HEK293 (cell line): ENCODE measurements around the gene ACRBP.

Experiments used
- CTCF ChIA-PET: fragments of 350-600 bp; formaldehyde crosslinking; extraction: SDS; loops from one replicate; lab custom pipeline; 2021; ENCODE audit warnings: antibody characterized with exemption; lab: Yijun Ruan, JAX
- POLR2A ChIA-PET: fragments of 300-600 bp; formaldehyde crosslinking; extraction: SDS; loops from one replicate; lab custom pipeline; 2020; ENCODE audit warnings: antibody characterized with exemption, inconsistent platforms; lab: Yijun Ruan, JAX
- H3K27ac ChIP-seq: fragments of 200-500 bp; sonication (Bioruptor generic); 2 replicates; pipeline ENCODE4 v1.5.1; 2014; ENCODE audit warnings: low read depth, low read length, control low read depth, inconsistent platforms; ENCODE audit errors: extremely low read depth
- H3K36me3 ChIP-seq, 2 experiments: fragments of 200-500 bp in 1 of 2; sonication (Bioruptor generic) in 1 of 2; 1 replicate in 1 of 2; 2 replicates in 1 of 2; pipeline ENCODE4 v1.5.1; 2014 to 2017; ENCODE audit warnings: inconsistent platforms in 2 of 2, low read length in 2 of 2; ENCODE audit not compliant: control insufficient read depth in 2 of 2, insufficient read depth in 1 of 2
- H3K4me1 ChIP-seq: fragments of 200-500 bp; sonication (Bioruptor generic); 2 replicates; pipeline ENCODE4 v1.5.1; 2014; ENCODE audit warnings: mild to moderate bottlenecking, low read length, inconsistent platforms; ENCODE audit not compliant: control insufficient read depth, insufficient read depth
- H3K4me3 ChIP-seq: 2 replicates; pipeline ENCODE4 v1.5.1; 2011; ENCODE audit warnings: low read depth, mild to moderate bottlenecking, control low read depth, low read length, moderate library complexity
- H3K9me3 ChIP-seq: fragments of 200-500 bp; sonication (Bioruptor generic); 2 replicates; pipeline ENCODE4 v1.5.1; 2014; ENCODE audit warnings: low read depth, low read length, inconsistent platforms; ENCODE audit not compliant: control insufficient read depth, insufficient read depth
- FEZF1 ChIP-seq: fragments of 450-650 bp; formaldehyde crosslinking; IDR thresholded peaks from 2 replicates; pipeline ENCODE4 v1.5.1; 2016; ENCODE audit warnings: missing biosample characterization, missing genetic modification characterization
- GLI4 ChIP-seq: fragments of 450-650 bp; formaldehyde crosslinking; IDR thresholded peaks from 2 replicates; pipeline ENCODE4 v1.5.1; 2016; ENCODE audit warnings: missing biosample characterization, missing genetic modification characterization
- MEIS1 ChIP-seq: sonication (generic); formaldehyde crosslinking; IDR thresholded peaks from 2 replicates; pipeline ENCODE4 v1.8.1; 2022; ENCODE audit warnings: missing genetic modification reagents, mild to moderate bottlenecking, borderline replicate concordance
- ZFHX2 ChIP-seq: fragments of 450-650 bp; formaldehyde crosslinking; conservative IDR thresholded peaks from 2 replicates; pipeline ENCODE4 v1.5.1; 2016; ENCODE audit warnings: missing biosample characterization, missing genetic modification characterization
- ZNF19 ChIP-seq: fragments of 450-650 bp; formaldehyde crosslinking; IDR thresholded peaks from 2 replicates; pipeline ENCODE4; 2016; ENCODE audit warnings: missing biosample characterization, missing genetic modification characterization, low read depth
- ZNF292 ChIP-seq: fragments of 450-650 bp; formaldehyde crosslinking; IDR thresholded peaks from 2 replicates; pipeline ENCODE4 v1.5.1; 2016; ENCODE audit warnings: low read depth, missing biosample characterization, missing genetic modification characterization, borderline replicate concordance
- ZNF341 ChIP-seq: fragments of 450-650 bp; formaldehyde crosslinking; IDR thresholded peaks from 2 replicates; pipeline ENCODE4; 2016; ENCODE audit warnings: low read depth, missing biosample characterization, missing genetic modification characterization
- ZNF416 ChIP-seq: fragments of 450-650 bp; formaldehyde crosslinking; IDR thresholded peaks from 2 replicates; pipeline ENCODE4 v1.5.1; 2016; ENCODE audit warnings: missing biosample characterization, missing genetic modification characterization
- ZNF426 ChIP-seq: fragments of 450-650 bp; formaldehyde crosslinking; IDR thresholded peaks from 2 replicates; pipeline ENCODE4 v1.5.1; 2017; ENCODE audit warnings: missing biosample characterization, missing genetic modification characterization, mild to moderate bottlenecking, inconsistent platforms, moderate library complexity
- ZNF571 ChIP-seq: fragments of 450-650 bp; formaldehyde crosslinking; IDR thresholded peaks from 2 replicates; pipeline ENCODE4 v1.5.0; 2017; ENCODE audit warnings: missing biosample characterization, missing genetic modification characterization
- ZSCAN23 ChIP-seq: fragments of 450-650 bp; formaldehyde crosslinking; IDR thresholded peaks from 2 replicates; pipeline ENCODE4 v1.5.1; 2016; ENCODE audit warnings: missing biosample characterization, missing genetic modification characterization
- TF ChIP-seq, protein P1 (sequence below): fragments of 450-650 bp; formaldehyde crosslinking; IDR thresholded peaks from 2 replicates; pipeline ENCODE4 v1.5.1; 2017; ENCODE audit warnings: missing biosample characterization, missing genetic modification characterization
- TF ChIP-seq, protein P2 (sequence below): fragments of 450-650 bp; formaldehyde crosslinking; IDR thresholded peaks from 2 replicates; pipeline ENCODE4 v1.5.1; 2016; ENCODE audit warnings: missing biosample characterization, missing genetic modification characterization, borderline replicate concordance
- TF ChIP-seq, protein P3 (sequence below): fragments of 450-650 bp; formaldehyde crosslinking; IDR thresholded peaks from 2 replicates; pipeline ENCODE4 v1.5.1; 2016; ENCODE audit warnings: missing biosample characterization, missing genetic modification characterization, borderline replicate concordance

ACRBP gene

DNA sequence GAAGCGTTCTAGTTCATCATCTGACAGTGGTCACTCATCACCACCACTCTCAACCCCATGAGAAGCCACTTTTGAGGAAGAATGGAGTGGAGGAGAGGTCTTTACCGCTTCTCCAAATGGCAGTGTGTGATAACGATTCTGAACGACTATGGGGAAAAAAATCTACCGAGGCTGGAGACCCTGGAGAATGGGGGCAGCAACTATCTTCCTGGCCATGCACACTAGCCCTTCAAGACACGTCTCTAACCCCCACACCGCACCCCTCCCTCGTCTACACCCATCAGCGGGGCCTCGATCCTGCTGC lies 15.3 kb upstream of the ACRBP start:
- TF ChIP-seq, protein P1, sequence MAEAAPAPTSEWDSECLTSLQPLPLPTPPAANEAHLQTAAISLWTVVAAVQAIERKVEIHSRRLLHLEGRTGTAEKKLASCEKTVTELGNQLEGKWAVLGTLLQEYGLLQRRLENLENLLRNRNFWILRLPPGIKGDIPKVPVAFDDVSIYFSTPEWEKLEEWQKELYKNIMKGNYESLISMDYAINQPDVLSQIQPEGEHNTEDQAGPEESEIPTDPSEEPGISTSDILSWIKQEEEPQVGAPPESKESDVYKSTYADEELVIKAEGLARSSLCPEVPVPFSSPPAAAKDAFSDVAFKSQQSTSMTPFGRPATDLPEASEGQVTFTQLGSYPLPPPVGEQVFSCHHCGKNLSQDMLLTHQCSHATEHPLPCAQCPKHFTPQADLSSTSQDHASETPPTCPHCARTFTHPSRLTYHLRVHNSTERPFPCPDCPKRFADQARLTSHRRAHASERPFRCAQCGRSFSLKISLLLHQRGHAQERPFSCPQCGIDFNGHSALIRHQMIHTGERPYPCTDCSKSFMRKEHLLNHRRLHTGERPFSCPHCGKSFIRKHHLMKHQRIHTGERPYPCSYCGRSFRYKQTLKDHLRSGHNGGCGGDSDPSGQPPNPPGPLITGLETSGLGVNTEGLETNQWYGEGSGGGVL: peak; percentile 9; the same call in 1 of the 2 replicates
- no peak for TF ChIP-seq ZNF426 (tag by site-specific recombination)
- TF ChIP-seq, protein P2, sequence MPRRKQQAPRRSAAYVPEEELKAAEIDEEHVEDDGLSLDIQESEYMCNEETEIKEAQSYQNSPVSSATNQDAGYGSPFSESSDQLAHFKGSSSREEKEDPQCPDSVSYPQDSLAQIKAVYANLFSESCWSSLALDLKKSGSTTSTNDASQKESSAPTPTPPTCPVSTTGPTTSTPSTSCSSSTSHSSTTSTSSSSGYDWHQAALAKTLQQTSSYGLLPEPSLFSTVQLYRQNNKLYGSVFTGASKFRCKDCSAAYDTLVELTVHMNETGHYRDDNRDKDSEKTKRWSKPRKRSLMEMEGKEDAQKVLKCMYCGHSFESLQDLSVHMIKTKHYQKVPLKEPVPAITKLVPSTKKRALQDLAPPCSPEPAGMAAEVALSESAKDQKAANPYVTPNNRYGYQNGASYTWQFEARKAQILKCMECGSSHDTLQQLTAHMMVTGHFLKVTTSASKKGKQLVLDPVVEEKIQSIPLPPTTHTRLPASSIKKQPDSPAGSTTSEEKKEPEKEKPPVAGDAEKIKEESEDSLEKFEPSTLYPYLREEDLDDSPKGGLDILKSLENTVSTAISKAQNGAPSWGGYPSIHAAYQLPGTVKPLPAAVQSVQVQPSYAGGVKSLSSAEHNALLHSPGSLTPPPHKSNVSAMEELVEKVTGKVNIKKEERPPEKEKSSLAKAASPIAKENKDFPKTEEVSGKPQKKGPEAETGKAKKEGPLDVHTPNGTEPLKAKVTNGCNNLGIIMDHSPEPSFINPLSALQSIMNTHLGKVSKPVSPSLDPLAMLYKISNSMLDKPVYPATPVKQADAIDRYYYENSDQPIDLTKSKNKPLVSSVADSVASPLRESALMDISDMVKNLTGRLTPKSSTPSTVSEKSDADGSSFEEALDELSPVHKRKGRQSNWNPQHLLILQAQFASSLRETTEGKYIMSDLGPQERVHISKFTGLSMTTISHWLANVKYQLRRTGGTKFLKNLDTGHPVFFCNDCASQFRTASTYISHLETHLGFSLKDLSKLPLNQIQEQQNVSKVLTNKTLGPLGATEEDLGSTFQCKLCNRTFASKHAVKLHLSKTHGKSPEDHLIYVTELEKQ (tag by site-specific recombination): no peak
- no peak for TF ChIP-seq FEZF1 (tag by site-specific recombination)
- TF ChIP-seq, protein P3, sequence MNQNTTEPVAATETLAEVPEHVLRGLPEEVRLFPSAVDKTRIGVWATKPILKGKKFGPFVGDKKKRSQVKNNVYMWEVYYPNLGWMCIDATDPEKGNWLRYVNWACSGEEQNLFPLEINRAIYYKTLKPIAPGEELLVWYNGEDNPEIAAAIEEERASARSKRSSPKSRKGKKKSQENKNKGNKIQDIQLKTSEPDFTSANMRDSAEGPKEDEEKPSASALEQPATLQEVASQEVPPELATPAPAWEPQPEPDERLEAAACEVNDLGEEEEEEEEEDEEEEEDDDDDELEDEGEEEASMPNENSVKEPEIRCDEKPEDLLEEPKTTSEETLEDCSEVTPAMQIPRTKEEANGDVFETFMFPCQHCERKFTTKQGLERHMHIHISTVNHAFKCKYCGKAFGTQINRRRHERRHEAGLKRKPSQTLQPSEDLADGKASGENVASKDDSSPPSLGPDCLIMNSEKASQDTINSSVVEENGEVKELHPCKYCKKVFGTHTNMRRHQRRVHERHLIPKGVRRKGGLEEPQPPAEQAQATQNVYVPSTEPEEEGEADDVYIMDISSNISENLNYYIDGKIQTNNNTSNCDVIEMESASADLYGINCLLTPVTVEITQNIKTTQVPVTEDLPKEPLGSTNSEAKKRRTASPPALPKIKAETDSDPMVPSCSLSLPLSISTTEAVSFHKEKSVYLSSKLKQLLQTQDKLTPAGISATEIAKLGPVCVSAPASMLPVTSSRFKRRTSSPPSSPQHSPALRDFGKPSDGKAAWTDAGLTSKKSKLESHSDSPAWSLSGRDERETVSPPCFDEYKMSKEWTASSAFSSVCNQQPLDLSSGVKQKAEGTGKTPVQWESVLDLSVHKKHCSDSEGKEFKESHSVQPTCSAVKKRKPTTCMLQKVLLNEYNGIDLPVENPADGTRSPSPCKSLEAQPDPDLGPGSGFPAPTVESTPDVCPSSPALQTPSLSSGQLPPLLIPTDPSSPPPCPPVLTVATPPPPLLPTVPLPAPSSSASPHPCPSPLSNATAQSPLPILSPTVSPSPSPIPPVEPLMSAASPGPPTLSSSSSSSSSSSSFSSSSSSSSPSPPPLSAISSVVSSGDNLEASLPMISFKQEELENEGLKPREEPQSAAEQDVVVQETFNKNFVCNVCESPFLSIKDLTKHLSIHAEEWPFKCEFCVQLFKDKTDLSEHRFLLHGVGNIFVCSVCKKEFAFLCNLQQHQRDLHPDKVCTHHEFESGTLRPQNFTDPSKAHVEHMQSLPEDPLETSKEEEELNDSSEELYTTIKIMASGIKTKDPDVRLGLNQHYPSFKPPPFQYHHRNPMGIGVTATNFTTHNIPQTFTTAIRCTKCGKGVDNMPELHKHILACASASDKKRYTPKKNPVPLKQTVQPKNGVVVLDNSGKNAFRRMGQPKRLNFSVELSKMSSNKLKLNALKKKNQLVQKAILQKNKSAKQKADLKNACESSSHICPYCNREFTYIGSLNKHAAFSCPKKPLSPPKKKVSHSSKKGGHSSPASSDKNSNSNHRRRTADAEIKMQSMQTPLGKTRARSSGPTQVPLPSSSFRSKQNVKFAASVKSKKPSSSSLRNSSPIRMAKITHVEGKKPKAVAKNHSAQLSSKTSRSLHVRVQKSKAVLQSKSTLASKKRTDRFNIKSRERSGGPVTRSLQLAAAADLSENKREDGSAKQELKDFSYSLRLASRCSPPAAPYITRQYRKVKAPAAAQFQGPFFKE (tag by site-specific recombination): peak; percentile 40; the same call in 1 of the 2 replicates
- 0 out of 2 replicates have a peak, but pooled peaks have one; percentile 31 for TF ChIP-seq ZSCAN23 (tag by site-specific recombination)
- no peak for TF ChIP-seq ZNF19 (tag by site-specific recombination)
- no peak for TF ChIP-seq ZFHX2 (tag by site-specific recombination)
- TF ChIP-seq GLI4 (tag by site-specific recombination): no peak
- TF ChIP-seq ZNF571: no peak
- H3K36me3 ChIP-seq: peaks cover 12 to 23% of the 10 kb centered on the region in 2 experiments
- peak overlapping the region; percentile 76 for H3K4me3 ChIP-seq
- ChIA-PET POLR2A (no interaction called here), CTCF (no interaction called here)
- no peaks in the 10 kb centered on the region for H3K9me3 ChIP-seq
- H3K27ac ChIP-seq: no peak overlapping the region
- peaks cover 7% of the 10 kb centered on the region; the same call in 1 of the 2 replicates for H3K4me1 ChIP-seq

DNA sequence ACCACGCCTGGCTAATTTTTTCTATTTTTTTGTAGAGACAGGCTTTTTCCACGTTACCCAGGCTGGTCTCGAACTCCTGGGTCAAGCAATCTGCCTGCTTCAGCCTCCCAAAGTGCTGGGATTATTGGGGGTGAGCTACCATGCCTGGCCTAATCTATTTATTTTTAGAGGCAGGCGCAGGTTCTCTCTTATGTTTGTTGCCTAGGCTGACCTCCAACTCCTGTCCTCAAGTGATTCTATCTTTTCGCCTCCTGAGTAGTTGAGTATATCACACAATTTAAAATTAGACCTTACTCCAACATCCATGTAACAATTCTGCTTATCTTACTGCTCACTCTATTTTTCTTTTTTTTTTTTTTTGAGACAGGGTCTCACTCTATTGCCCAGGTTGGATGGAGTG lies 6.8 kb upstream of the ACRBP start:
- no peak for TF ChIP-seq ZNF416 (tag by site-specific recombination)
- TF ChIP-seq ZNF341 (tag by site-specific recombination): no peak
- TF ChIP-seq ZNF19 (tag by site-specific recombination): no peak
- no peak for TF ChIP-seq ZNF292
- TF ChIP-seq FEZF1 (tag by site-specific recombination): no peak
- no peak for TF ChIP-seq MEIS1
- Histone ChIP-seq H3K9me3 (no peaks in the 10 kb centered on the region), H3K4me1 (no peaks in the 10 kb centered on the region), H3K27ac (no peak overlapping the region), H3K36me3 (peaks cover 19 to 62% of the 10 kb centered on the region in 2 experiments; a peak in 2 of 3 replicates), H3K4me3 (no peak overlapping the region)
- ChIA-PET CTCF (interaction anchor here (1.6 kb wide), 1 partner anchor 30 kb away, joined by 4 read pairs; no protein-coding TSS in a partner anchor), POLR2A (interaction anchor here (1.0 kb wide), 1 partner anchor 33 kb away, joined by 3 read pairs; no protein-coding TSS in a partner anchor)
